ENCODE results near the gene SMARCAD1.

SMARCAD1 gene

DNA sequence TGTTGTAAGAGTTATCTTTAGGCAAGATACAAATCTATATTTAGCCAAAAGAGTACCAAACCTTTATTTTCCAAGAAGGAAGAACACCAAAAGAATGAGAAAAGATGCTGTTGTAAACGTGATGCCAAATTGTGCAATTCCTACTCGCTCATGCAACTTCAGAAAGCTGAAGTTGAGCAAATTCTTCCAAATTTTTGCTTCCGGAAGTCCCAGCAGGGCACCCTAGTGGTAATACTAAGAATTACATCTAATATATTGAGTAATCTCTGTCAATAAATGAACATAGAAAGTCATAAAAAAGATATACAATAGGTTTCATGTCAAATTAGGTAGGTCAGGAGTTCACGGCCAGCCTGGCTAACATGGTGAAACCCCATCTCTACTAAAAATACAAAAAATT is 36.0 kb upstream of the SMARCAD1 start:
- Histone ChIP-seq H3K79me1 (ENCODE audit: low read depth, low read length) (no peaks in the 10 kb centered on the region), H3K4ac (ENCODE audit: low read length) (no peak overlapping the region), H2BK12ac (ENCODE audit: low read length) (no peak overlapping the region), H3K23ac (ENCODE audit: low read depth, low read length, poor library complexity) (no peak overlapping the region), H3K4me1 (ENCODE audit: control insufficient read depth in 2 of 2, insufficient read depth in 1 of 2, low read depth in 1 of 2, low read length in 2 of 2) (no peaks in the 10 kb centered on the region), H3K27me3 (ENCODE audit: control insufficient read depth in 3 of 3, insufficient read depth in 3 of 3, low read depth in 1 of 3, low read length in 3 of 3) (no peaks in the 10 kb centered on the region), H4K8ac (ENCODE audit: low read depth, low read length) (no peak overlapping the region), H2AFZ (ENCODE audit: low read length) (no peak overlapping the region), H2AK5ac (ENCODE audit: low read depth, low read length) (no peak overlapping the region), H3K27ac (replicated peaks; ENCODE audit: low read length) (no peak overlapping the region), H3K4me2 (ENCODE audit: insufficient read depth, low read length, poor library complexity, severe bottlenecking) (no peak overlapping the region), H2BK5ac (ENCODE audit: low read length) (no peak overlapping the region), H3K36me3 (replicated peaks in 1 of 2; ENCODE audit: control insufficient read depth in 2 of 2, insufficient read depth in 2 of 2, low read length in 2 of 2) (no peaks in the 10 kb centered on the region), H3K9ac (ENCODE audit: low read depth, low read length, poor library complexity) (no peak overlapping the region), H3K14ac (ENCODE audit: low read length) (no peak overlapping the region), H2BK120ac (ENCODE audit: low read depth, low read length) (no peak overlapping the region), H3K9me3 (replicated peaks in 1 of 2; ENCODE audit: control insufficient read depth in 2 of 2, insufficient read depth in 1 of 2, low read depth in 1 of 2, low read length in 2 of 2) (peaks cover 0 to 3% of the 10 kb centered on the region in 2 donors), H3K4me3 (ENCODE audit: low read length in 2 of 2) (no peak overlapping the region), H3K18ac (ENCODE audit: low read length) (no peak overlapping the region), H2BK15ac (ENCODE audit: low read length) (no peak overlapping the region), H4K91ac (ENCODE audit: low read depth, low read length, poor library complexity) (no peak overlapping the region)
- DNase-seq (ENCODE audit: low spot score) = no peak
- WGBS, 2 donors (ENCODE audit: extremely low coverage in 2 of 2, insufficient read length in 2 of 2, insufficient replicate concordance in 1 of 2) = no CpG with 5 or more reads among the region's 4 CpGs

DNA sequence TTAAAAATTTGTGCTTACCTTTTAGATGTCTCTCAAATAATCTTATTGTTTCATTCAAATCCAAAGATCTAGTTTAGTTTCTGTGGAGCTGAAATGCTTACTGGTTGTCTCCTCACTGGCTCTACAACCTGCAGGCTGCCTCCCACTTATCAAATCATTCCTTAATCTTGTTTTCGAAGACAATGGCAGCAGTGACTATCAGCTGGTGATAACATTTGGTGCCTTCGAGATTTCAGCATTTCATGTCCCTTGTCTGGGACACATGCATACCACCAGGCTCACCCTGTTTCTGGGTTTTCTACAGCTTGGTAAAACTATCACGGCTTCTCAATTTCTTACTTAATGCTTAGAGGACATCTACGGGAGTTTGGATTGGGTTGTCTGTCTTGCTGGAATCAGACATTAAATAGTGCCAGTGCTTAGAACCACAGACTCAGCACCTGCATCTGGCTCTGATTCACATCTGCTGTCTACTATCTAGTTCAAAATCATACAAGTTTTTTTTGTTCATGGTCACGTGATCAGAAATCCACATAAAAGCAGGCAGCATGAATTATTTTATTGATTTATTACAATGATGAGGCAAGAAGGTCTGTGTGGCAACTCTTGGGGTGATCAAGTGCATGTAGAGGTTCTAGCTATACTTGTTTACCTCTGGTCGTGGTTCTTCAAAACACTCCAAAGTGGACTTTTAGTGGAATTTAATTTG is 32.0 kb upstream of the SMARCAD1 start:
- Histone ChIP-seq H3K23ac (ENCODE audit: low read depth, low read length, poor library complexity) (no peak overlapping the region), H2BK12ac (ENCODE audit: low read length) (no peak overlapping the region), H4K91ac (ENCODE audit: low read depth, low read length, poor library complexity) (no peak overlapping the region), H2AFZ (ENCODE audit: low read length) (no peak overlapping the region), H3K36me3 (replicated peaks in 1 of 2; ENCODE audit: control insufficient read depth in 2 of 2, insufficient read depth in 2 of 2, low read length in 2 of 2) (no peaks in the 10 kb centered on the region), H3K14ac (ENCODE audit: low read length) (no peak overlapping the region), H2AK5ac (ENCODE audit: low read depth, low read length) (no peak overlapping the region), H3K4me3 (ENCODE audit: low read length in 2 of 2) (no peak overlapping the region), H3K9ac (ENCODE audit: low read depth, low read length, poor library complexity) (no peak overlapping the region), H3K27me3 (ENCODE audit: control insufficient read depth in 3 of 3, insufficient read depth in 3 of 3, low read depth in 1 of 3, low read length in 3 of 3) (no peaks in the 10 kb centered on the region), H3K27ac (replicated peaks; ENCODE audit: low read length) (no peak overlapping the region), H3K4ac (ENCODE audit: low read length) (no peak overlapping the region), H3K79me1 (ENCODE audit: low read depth, low read length) (no peaks in the 10 kb centered on the region), H2BK120ac (ENCODE audit: low read depth, low read length) (no peak overlapping the region), H2BK5ac (ENCODE audit: low read length) (no peak overlapping the region), H3K9me3 (replicated peaks in 1 of 2; ENCODE audit: control insufficient read depth in 2 of 2, insufficient read depth in 1 of 2, low read depth in 1 of 2, low read length in 2 of 2) (peaks cover 0 to 3% of the 10 kb centered on the region in 2 donors), H3K4me2 (ENCODE audit: insufficient read depth, low read length, poor library complexity, severe bottlenecking) (no peak overlapping the region), H3K18ac (ENCODE audit: low read length) (no peak overlapping the region), H4K8ac (ENCODE audit: low read depth, low read length) (no peak overlapping the region), H2BK15ac (ENCODE audit: low read length) (no peak overlapping the region), H3K4me1 (ENCODE audit: control insufficient read depth in 2 of 2, insufficient read depth in 1 of 2, low read depth in 1 of 2, low read length in 2 of 2) (no peaks in the 10 kb centered on the region)
- no CpG with 5 or more reads among the region's 6 CpGs for WGBS, 2 donors (ENCODE audit: extremely low coverage in 2 of 2, insufficient read length in 2 of 2, insufficient replicate concordance in 1 of 2)
- no peak for DNase-seq (ENCODE audit: low spot score)

DNA sequence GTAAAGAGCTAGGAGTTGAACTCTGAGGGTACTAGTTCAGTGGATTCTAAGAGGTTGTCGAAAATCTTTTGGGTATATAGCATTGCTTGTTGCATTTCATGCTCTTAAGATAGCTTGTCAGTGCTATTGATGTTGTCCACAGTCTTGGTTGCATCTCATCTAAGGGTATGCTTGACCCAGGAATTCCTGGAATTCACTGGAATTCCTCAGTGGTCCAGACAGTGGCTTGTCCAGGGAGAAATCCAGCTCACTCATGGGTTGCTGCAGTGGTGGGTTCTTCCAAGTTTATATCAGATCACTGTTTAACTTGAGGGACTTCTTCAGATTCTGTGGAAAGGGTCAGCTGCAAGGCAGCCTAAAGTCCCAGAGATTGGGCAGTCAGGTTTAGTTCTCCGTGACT is 29.8 kb upstream of the SMARCAD1 start:
- H3K27me3 ChIP-seq (ENCODE audit: control insufficient read depth in 3 of 3, insufficient read depth in 3 of 3, low read depth in 1 of 3, low read length in 3 of 3) = no peaks in the 10 kb centered on the region
- peak; percentile 1 for DNase-seq (ENCODE audit: low spot score)
- H3K23ac ChIP-seq (ENCODE audit: low read depth, low read length, poor library complexity) = no peak overlapping the region
- H4K8ac ChIP-seq (ENCODE audit: low read depth, low read length) = no peak overlapping the region
- H3K18ac ChIP-seq (ENCODE audit: low read length) = no peak overlapping the region
- H3K79me1 ChIP-seq (ENCODE audit: low read depth, low read length) = no peaks in the 10 kb centered on the region
- no peak overlapping the region for H3K4me2 ChIP-seq (ENCODE audit: insufficient read depth, low read length, poor library complexity, severe bottlenecking)
- H3K4me1 ChIP-seq (ENCODE audit: control insufficient read depth in 2 of 2, insufficient read depth in 1 of 2, low read depth in 1 of 2, low read length in 2 of 2) = no peaks in the 10 kb centered on the region
- H2BK120ac ChIP-seq (ENCODE audit: low read depth, low read length) = no peak overlapping the region
- no peak overlapping the region for H3K4me3 ChIP-seq (ENCODE audit: low read length in 2 of 2)
- H2AK5ac ChIP-seq (ENCODE audit: low read depth, low read length) = no peak overlapping the region
- H2BK12ac ChIP-seq (ENCODE audit: low read length) = no peak overlapping the region
- H3K36me3 ChIP-seq (replicated peaks in 1 of 2; ENCODE audit: control insufficient read depth in 2 of 2, insufficient read depth in 2 of 2, low read length in 2 of 2) = no peaks in the 10 kb centered on the region
- H2AFZ ChIP-seq (ENCODE audit: low read length) = no peak overlapping the region
- no peak overlapping the region for H2BK5ac ChIP-seq (ENCODE audit: low read length)
- no peak overlapping the region for H2BK15ac ChIP-seq (ENCODE audit: low read length)
- no peak overlapping the region for H3K4ac ChIP-seq (ENCODE audit: low read length)
- H3K9me3 ChIP-seq (replicated peaks in 1 of 2; ENCODE audit: control insufficient read depth in 2 of 2, insufficient read depth in 1 of 2, low read depth in 1 of 2, low read length in 2 of 2) = no peaks in the 10 kb centered on the region
- WGBS, 2 donors (ENCODE audit: extremely low coverage in 2 of 2, insufficient read length in 2 of 2, insufficient replicate concordance in 1 of 2) = no CpG with 5 or more reads among the region's 2 CpGs
- no peak overlapping the region for H3K9ac ChIP-seq (ENCODE audit: low read depth, low read length, poor library complexity)
- no peak overlapping the region for H4K91ac ChIP-seq (ENCODE audit: low read depth, low read length, poor library complexity)
- no peak overlapping the region for H3K14ac ChIP-seq (ENCODE audit: low read length)
- no peak overlapping the region for H3K27ac ChIP-seq (replicated peaks; ENCODE audit: low read length)

DNA sequence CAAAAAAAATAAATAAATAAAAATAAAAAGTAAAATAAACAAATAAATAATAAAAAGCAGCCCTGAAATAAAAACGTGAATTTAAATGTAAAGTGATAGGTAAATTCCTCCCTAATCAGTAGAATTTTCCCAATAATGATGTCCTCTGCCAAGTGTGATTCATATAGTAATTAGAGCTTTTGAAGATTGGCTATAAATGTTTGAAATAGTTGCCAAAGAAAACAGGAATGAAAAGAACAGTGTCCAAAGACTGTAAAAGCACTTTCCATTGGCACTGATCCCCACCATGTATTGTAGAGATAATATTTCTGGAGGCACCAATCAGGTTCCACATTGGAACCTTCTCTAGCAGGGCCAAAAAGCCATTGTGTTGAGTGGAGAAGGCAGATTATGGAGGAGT is 25.9 kb upstream of the SMARCAD1 start:
- Histone ChIP-seq H2BK5ac (ENCODE audit: low read length) (no peak overlapping the region), H3K79me1 (ENCODE audit: low read depth, low read length) (no peaks in the 10 kb centered on the region), H2AFZ (ENCODE audit: low read length) (no peak overlapping the region), H3K27ac (replicated peaks; ENCODE audit: low read length) (no peak overlapping the region), H2BK12ac (ENCODE audit: low read length) (no peak overlapping the region), H3K4ac (ENCODE audit: low read length) (no peak overlapping the region), H3K18ac (ENCODE audit: low read length) (no peak overlapping the region), H3K9ac (ENCODE audit: low read depth, low read length, poor library complexity) (no peak overlapping the region), H4K8ac (ENCODE audit: low read depth, low read length) (no peak overlapping the region), H3K4me1 (ENCODE audit: control insufficient read depth in 2 of 2, insufficient read depth in 1 of 2, low read depth in 1 of 2, low read length in 2 of 2) (no peaks in the 10 kb centered on the region), H3K14ac (ENCODE audit: low read length) (no peak overlapping the region), H3K27me3 (ENCODE audit: control insufficient read depth in 3 of 3, insufficient read depth in 3 of 3, low read depth in 1 of 3, low read length in 3 of 3) (no peaks in the 10 kb centered on the region), H3K36me3 (replicated peaks in 1 of 2; ENCODE audit: control insufficient read depth in 2 of 2, insufficient read depth in 2 of 2, low read length in 2 of 2) (no peaks in the 10 kb centered on the region), H3K4me3 (ENCODE audit: low read length in 2 of 2) (no peak overlapping the region), H2BK120ac (ENCODE audit: low read depth, low read length) (no peak overlapping the region), H3K9me3 (replicated peaks in 1 of 2; ENCODE audit: control insufficient read depth in 2 of 2, insufficient read depth in 1 of 2, low read depth in 1 of 2, low read length in 2 of 2) (no peaks in the 10 kb centered on the region), H2AK5ac (ENCODE audit: low read depth, low read length) (no peak overlapping the region), H4K91ac (ENCODE audit: low read depth, low read length, poor library complexity) (no peak overlapping the region), H2BK15ac (ENCODE audit: low read length) (no peak overlapping the region), H3K4me2 (ENCODE audit: insufficient read depth, low read length, poor library complexity, severe bottlenecking) (no peak overlapping the region), H3K23ac (ENCODE audit: low read depth, low read length, poor library complexity) (no peak overlapping the region)
- DNase-seq (ENCODE audit: low spot score) = no peak
- WGBS, 2 donors (ENCODE audit: extremely low coverage in 2 of 2, insufficient read length in 2 of 2, insufficient replicate concordance in 1 of 2) = no CpG with 5 or more reads among the region's 1 CpG

All from neuronal stem cell (in vitro differentiated cells).